ENCODE data around the gene NRIP1. TPM values are rescaled to one million over a fixed set of nuclear protein-coding genes. Genes with fewer than 3 reads are reported as not detected.
"Not testable (repeated sequence)": the region's sequence is repeated elsewhere in the genome, so short reads cannot be mapped to it uniquely, and the experiment has no call there.

Gene NRIP1
- polyA plus RNA-seq, 1 donor: 44.5 TPM

GRCh38 chr21:15045017-15045416 lies 19.8 kb downstream of the NRIP1 start:
- Histone ChIP-seq H3K4me3 (ENCODE audit: low read length) (no peak overlapping the region), H3K27me3 (ENCODE audit: control insufficient read depth, insufficient read depth, low read length) (no peaks in the 10 kb centered on the region), H3K27ac (ENCODE audit: low read length) (no peak overlapping the region), H3K36me3 (ENCODE audit: control insufficient read depth, insufficient read depth, low read length) (peaks cover 12% of the 10 kb centered on the region), H3K9me3 (ENCODE audit: control insufficient read depth, low read depth, low read length) (no peaks in the 10 kb centered on the region), H3K4me1 (ENCODE audit: control insufficient read depth, insufficient read depth, low read length) (peaks cover 8% of the 10 kb centered on the region)
- no peak for DNase-seq
- WGBS (ENCODE audit: insufficient coverage, low lambda C conversion rate): 80% methylated on average over 1 of the region's 3 CpGs

- Histone ChIP-seq H3K36me3 (ENCODE audit: control insufficient read depth, insufficient read depth, low read length) (peaks cover 17% of the 10 kb centered on the region), H3K27me3 (ENCODE audit: control insufficient read depth, insufficient read depth, low read length) (no peaks in the 10 kb centered on the region), H3K4me1 (ENCODE audit: control insufficient read depth, insufficient read depth, low read length) (peaks cover 1% of the 10 kb centered on the region), H3K4me3 (ENCODE audit: low read length) (no peak overlapping the region), H3K9me3 (ENCODE audit: control insufficient read depth, low read depth, low read length) (no peaks in the 10 kb centered on the region), H3K27ac (ENCODE audit: low read length) (no peak overlapping the region)
- no peak for DNase-seq
Measured at GRCh38 chr21:15042531-15042930, 22.3 kb downstream of the NRIP1 start.

- Histone ChIP-seq H3K36me3 (ENCODE audit: control insufficient read depth, insufficient read depth, low read length) (peaks cover 17% of the 10 kb centered on the region), H3K4me3 (ENCODE audit: low read length) (no peak overlapping the region), H3K27me3 (ENCODE audit: control insufficient read depth, insufficient read depth, low read length) (no peaks in the 10 kb centered on the region), H3K4me1 (ENCODE audit: control insufficient read depth, insufficient read depth, low read length) (no peaks in the 10 kb centered on the region), H3K27ac (ENCODE audit: low read length) (no peak overlapping the region), H3K9me3 (ENCODE audit: control insufficient read depth, low read depth, low read length) (no peaks in the 10 kb centered on the region)
- DNase-seq: no peak
- no CpG with 5 or more reads among the region's 1 CpG for WGBS (ENCODE audit: insufficient coverage, low lambda C conversion rate)
Measured at GRCh38 chr21:15039607-15040299, 25.0 kb downstream of the NRIP1 start.

- no peaks in the 10 kb centered on the region for H3K27me3 ChIP-seq (ENCODE audit: control insufficient read depth, insufficient read depth, low read length)
- no peaks in the 10 kb centered on the region for H3K4me1 ChIP-seq (ENCODE audit: control insufficient read depth, insufficient read depth, low read length)
- no CpG with 5 or more reads among the region's 1 CpG for WGBS (ENCODE audit: insufficient coverage, low lambda C conversion rate)
- no peak overlapping the region for H3K4me3 ChIP-seq (ENCODE audit: low read length)
- H3K9me3 ChIP-seq (ENCODE audit: control insufficient read depth, low read depth, low read length): no peaks in the 10 kb centered on the region
- peak overlapping the region; percentile 10 for H3K27ac ChIP-seq (ENCODE audit: low read length)
- no peak for DNase-seq
- H3K36me3 ChIP-seq (ENCODE audit: control insufficient read depth, insufficient read depth, low read length): peaks cover 17% of the 10 kb centered on the region
Measured at GRCh38 chr21:15037900-15038293, 26.9 kb downstream of the NRIP1 start.

- Histone ChIP-seq H3K36me3 (ENCODE audit: control insufficient read depth, insufficient read depth, low read length) (peaks cover 11% of the 10 kb centered on the region), H3K4me3 (ENCODE audit: low read length) (no peak overlapping the region), H3K9me3 (ENCODE audit: control insufficient read depth, low read depth, low read length) (no peaks in the 10 kb centered on the region), H3K27me3 (ENCODE audit: control insufficient read depth, insufficient read depth, low read length) (no peaks in the 10 kb centered on the region), H3K27ac (ENCODE audit: low read length) (peak overlapping the region; percentile 19), H3K4me1 (ENCODE audit: control insufficient read depth, insufficient read depth, low read length) (no peaks in the 10 kb centered on the region)
- WGBS (ENCODE audit: insufficient coverage, low lambda C conversion rate): 52% methylated on average over 3 of the region's 5 CpGs
- peak in 1 of 2 donors; percentile 69 for DNase-seq
Measured at GRCh38 chr21:15037095-15037899, 27.5 kb downstream of the NRIP1 start.

GRCh38 chr21:15036189-15036588 lies 28.6 kb downstream of the NRIP1 start:
- no peaks in the 10 kb centered on the region for H3K9me3 ChIP-seq (ENCODE audit: control insufficient read depth, low read depth, low read length)
- H3K4me3 ChIP-seq (ENCODE audit: low read length): no peak overlapping the region
- DNase-seq: no peak
- no peak overlapping the region for H3K27ac ChIP-seq (ENCODE audit: low read length)
- H3K27me3 ChIP-seq (ENCODE audit: control insufficient read depth, insufficient read depth, low read length): no peaks in the 10 kb centered on the region
- WGBS (ENCODE audit: insufficient coverage, low lambda C conversion rate): no CpG with 5 or more reads among the region's 1 CpG
- peaks cover 10% of the 10 kb centered on the region for H3K36me3 ChIP-seq (ENCODE audit: control insufficient read depth, insufficient read depth, low read length)
- no peaks in the 10 kb centered on the region for H3K4me1 ChIP-seq (ENCODE audit: control insufficient read depth, insufficient read depth, low read length)

GRCh38 chr21:15034126-15034853 lies 30.5 kb downstream of the NRIP1 start:
- WGBS (ENCODE audit: insufficient coverage, low lambda C conversion rate): 60% methylated on average over 1 of the region's 2 CpGs
- no peak overlapping the region for H3K4me3 ChIP-seq (ENCODE audit: low read length)
- no peaks in the 10 kb centered on the region for H3K4me1 ChIP-seq (ENCODE audit: control insufficient read depth, insufficient read depth, low read length)
- DNase-seq: no peak
- H3K27me3 ChIP-seq (ENCODE audit: control insufficient read depth, insufficient read depth, low read length): no peaks in the 10 kb centered on the region
- no peaks in the 10 kb centered on the region for H3K9me3 ChIP-seq (ENCODE audit: control insufficient read depth, low read depth, low read length)
- H3K27ac ChIP-seq (ENCODE audit: low read length): no peak overlapping the region
- peaks cover 7% of the 10 kb centered on the region for H3K36me3 ChIP-seq (ENCODE audit: control insufficient read depth, insufficient read depth, low read length)

- WGBS (ENCODE audit: insufficient coverage, low lambda C conversion rate): no CpG with 5 or more reads among the region's 4 CpGs
- Histone ChIP-seq H3K27ac (ENCODE audit: low read length) (no peak overlapping the region), H3K4me3 (ENCODE audit: low read length) (no peak overlapping the region), H3K27me3 (ENCODE audit: control insufficient read depth, insufficient read depth, low read length) (no peaks in the 10 kb centered on the region), H3K36me3 (ENCODE audit: control insufficient read depth, insufficient read depth, low read length) (peaks cover 4% of the 10 kb centered on the region), H3K4me1 (ENCODE audit: control insufficient read depth, insufficient read depth, low read length) (no peaks in the 10 kb centered on the region), H3K9me3 (ENCODE audit: control insufficient read depth, low read depth, low read length) (no peaks in the 10 kb centered on the region)
- no peak for DNase-seq
Measured at GRCh38 chr21:15031790-15032357, 32.9 kb downstream of the NRIP1 start.

GRCh38 chr21:15031362-15031761 lies 33.4 kb downstream of the NRIP1 start:
- WGBS (ENCODE audit: insufficient coverage, low lambda C conversion rate): no CpG with 5 or more reads among the region's 14 CpGs
- not testable (repeated sequence) for H3K27ac ChIP-seq (ENCODE audit: low read length); H3K27me3 ChIP-seq (ENCODE audit: control insufficient read depth, insufficient read depth, low read length); H3K36me3 ChIP-seq (ENCODE audit: control insufficient read depth, insufficient read depth, low read length); DNase-seq; H3K4me1 ChIP-seq (ENCODE audit: control insufficient read depth, insufficient read depth, low read length); H3K9me3 ChIP-seq (ENCODE audit: control insufficient read depth, low read depth, low read length); H3K4me3 ChIP-seq (ENCODE audit: low read length)

- H3K9me3 ChIP-seq (ENCODE audit: control insufficient read depth, low read depth, low read length); DNase-seq: not testable (repeated sequence)
- no CpG with 5 or more reads among the region's 8 CpGs for WGBS (ENCODE audit: insufficient coverage, low lambda C conversion rate)
Measured at GRCh38 chr21:15030861-15031260, 33.9 kb downstream of the NRIP1 start.

More at GRCh38 chr21:15030861-15031260, 33.9 kb downstream of the NRIP1 start:
- H3K27me3 ChIP-seq (ENCODE audit: control insufficient read depth, insufficient read depth, low read length); H3K36me3 ChIP-seq (ENCODE audit: control insufficient read depth, insufficient read depth, low read length); H3K4me3 ChIP-seq (ENCODE audit: low read length); H3K27ac ChIP-seq (ENCODE audit: low read length); H3K4me1 ChIP-seq (ENCODE audit: control insufficient read depth, insufficient read depth, low read length): not testable (repeated sequence)

Data from large intestine (tissue), 3 donors.